Upper lobe of right lung (tissue), 1 donor: ENCODE data around the gene CALHM4. TPM values are rescaled to one million over a fixed set of nuclear protein-coding genes. Genes with fewer than 3 reads are reported as not detected.

ENCODE experiments used
- ATAC-seq: fragments of 200-7000 bp; cut with Tn5 transposase; one replicate; pipeline ENCODE4 v1.9.1; 2020; ENCODE audit warnings: mild to moderate bottlenecking, moderate library complexity
- DNase-seq: peaks from one replicate; pipeline ENCODE4 v3.0.0-alpha.2; 2020
- H3K27ac ChIP-seq: fragments of 200-600 bp; one replicate; pipeline ENCODE4 v1.8.0; 2022
- H3K27me3 ChIP-seq: fragments of 200-600 bp; one replicate; pipeline ENCODE4 v1.8.0; 2022; ENCODE audit warnings: mild to moderate bottlenecking
- H3K36me3 ChIP-seq: fragments of 200-600 bp; one replicate; pipeline ENCODE4 v1.8.0; 2022
- H3K4me1 ChIP-seq: fragments of 200-600 bp; one replicate; pipeline ENCODE4 v1.8.0; 2022
- H3K4me3 ChIP-seq: fragments of 200-600 bp; one replicate; pipeline ENCODE4 v1.8.0; 2022; ENCODE audit warnings: mild to moderate bottlenecking
- H3K9me3 ChIP-seq: fragments of 200-600 bp; one replicate; pipeline ENCODE4 v1.8.0; 2022
- intact Hi-C: fragments of 100-400 bp; cut with DNase I; formaldehyde crosslinking; loops from one replicate; pipeline ENCODE4 v1.11.0; 2022
- total RNA-seq: library from RNA; stranded (reverse); fragmentation: NEBNext Ultra II Directional; extraction: Animal tissue kit (Norgen Biotek cat#: 25700); gene quantifications from one replicate; pipeline ENCODE4 v1.2.1, GENCODE V29; 2021
- TF ChIP-seq, protein P1 (sequence below): fragments of 200-600 bp; IDR thresholded peaks from one replicate; pipeline ENCODE4 v1.8.0; 2022; ENCODE audit warnings: antibody characterized with exemption
- donor health status: DM: no; HTN: yes; CAD: no; lungs with severe emphysema.

Gene CALHM4
- total RNA-seq, 1 donor from 2014 or later: not detected

DNA sequence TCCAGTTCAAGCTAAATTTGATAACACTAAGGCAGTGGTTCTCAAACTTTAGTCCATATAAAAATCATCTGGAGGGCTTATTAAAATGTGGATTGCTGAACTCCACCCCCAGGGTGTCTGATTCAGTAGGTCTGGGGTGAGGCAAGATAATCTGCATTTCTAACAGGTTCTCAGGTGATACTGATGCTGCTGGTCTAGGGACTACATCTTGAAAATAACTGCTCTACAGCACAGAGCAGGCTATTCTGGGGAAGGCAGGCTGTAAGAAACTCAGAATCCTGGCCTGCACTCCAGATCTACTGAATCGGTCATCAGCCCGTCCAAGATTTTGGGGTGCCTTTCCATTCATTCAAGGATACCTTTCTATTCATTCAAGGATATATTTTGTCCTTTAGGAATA is 30.7 kb upstream of the CALHM4 start:
- ATAC-seq: no peak
- H3K4me3 ChIP-seq: no peak overlapping the region
- H3K4me1 ChIP-seq: no peaks in the 10 kb centered on the region
- no peaks in the 10 kb centered on the region for H3K36me3 ChIP-seq
- no peak for DNase-seq
- TF ChIP-seq, protein P1, sequence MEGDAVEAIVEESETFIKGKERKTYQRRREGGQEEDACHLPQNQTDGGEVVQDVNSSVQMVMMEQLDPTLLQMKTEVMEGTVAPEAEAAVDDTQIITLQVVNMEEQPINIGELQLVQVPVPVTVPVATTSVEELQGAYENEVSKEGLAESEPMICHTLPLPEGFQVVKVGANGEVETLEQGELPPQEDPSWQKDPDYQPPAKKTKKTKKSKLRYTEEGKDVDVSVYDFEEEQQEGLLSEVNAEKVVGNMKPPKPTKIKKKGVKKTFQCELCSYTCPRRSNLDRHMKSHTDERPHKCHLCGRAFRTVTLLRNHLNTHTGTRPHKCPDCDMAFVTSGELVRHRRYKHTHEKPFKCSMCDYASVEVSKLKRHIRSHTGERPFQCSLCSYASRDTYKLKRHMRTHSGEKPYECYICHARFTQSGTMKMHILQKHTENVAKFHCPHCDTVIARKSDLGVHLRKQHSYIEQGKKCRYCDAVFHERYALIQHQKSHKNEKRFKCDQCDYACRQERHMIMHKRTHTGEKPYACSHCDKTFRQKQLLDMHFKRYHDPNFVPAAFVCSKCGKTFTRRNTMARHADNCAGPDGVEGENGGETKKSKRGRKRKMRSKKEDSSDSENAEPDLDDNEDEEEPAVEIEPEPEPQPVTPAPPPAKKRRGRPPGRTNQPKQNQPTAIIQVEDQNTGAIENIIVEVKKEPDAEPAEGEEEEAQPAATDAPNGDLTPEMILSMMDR: no peak
- intact Hi-C loops: no loop called here
- no peak overlapping the region for H3K27ac ChIP-seq
- H3K9me3 ChIP-seq: no peaks in the 10 kb centered on the region
- H3K27me3 ChIP-seq: no peaks in the 10 kb centered on the region

DNA sequence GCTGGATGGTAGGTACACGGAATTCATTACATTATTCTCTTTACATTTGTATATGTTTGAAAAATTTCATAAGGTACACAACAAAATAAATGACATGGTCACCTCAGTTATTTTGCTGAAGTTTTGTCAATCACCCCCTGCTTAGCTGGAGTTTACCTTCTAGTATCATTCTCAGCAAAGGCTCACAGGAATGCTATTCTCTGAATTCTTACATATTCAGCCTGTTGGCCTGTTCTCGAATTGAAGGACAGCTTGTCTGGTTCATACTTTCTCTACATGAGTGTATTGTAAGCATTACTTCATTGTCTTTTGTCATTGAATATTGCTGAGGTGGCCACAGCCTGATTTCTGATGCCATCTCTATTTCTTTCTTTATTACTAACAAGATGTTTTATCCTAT is 29.3 kb upstream of the CALHM4 start:
- intact Hi-C loops: no loop called here
- TF ChIP-seq, protein P1: no peak
- no peak for ATAC-seq
- no peak for DNase-seq
- no peaks in the 10 kb centered on the region for H3K4me1 ChIP-seq
- no peaks in the 10 kb centered on the region for H3K36me3 ChIP-seq
- no peak overlapping the region for H3K4me3 ChIP-seq
- H3K27me3 ChIP-seq: no peaks in the 10 kb centered on the region
- H3K27ac ChIP-seq: no peak overlapping the region
- no peaks in the 10 kb centered on the region for H3K9me3 ChIP-seq

DNA sequence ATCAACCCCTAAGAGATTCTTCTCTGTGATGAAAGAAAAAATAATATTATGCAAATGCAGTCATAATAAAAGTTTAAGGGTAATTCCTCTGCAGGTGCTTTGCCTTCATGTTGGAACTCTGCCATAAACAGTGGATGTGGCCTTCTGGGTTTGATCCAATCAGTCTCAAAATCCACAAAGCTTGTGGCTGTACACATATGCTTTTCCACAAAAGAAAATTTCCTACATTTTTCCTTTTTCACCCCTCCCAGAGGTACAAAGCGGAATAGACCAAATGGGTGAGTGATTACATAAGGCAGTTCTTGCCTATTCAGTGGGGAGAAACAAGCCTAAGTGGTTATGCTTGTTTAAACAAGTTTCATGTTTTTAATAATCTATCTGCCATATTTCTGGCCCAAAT is 25.4 kb upstream of the CALHM4 start:
- ATAC-seq (no peak), DNase-seq (no peak)
- Histone ChIP-seq H3K4me1 (no peaks in the 10 kb centered on the region), H3K4me3 (no peak overlapping the region), H3K9me3 (no peaks in the 10 kb centered on the region), H3K36me3 (no peaks in the 10 kb centered on the region), H3K27ac (no peak overlapping the region), H3K27me3 (no peaks in the 10 kb centered on the region)
- TF ChIP-seq, protein P1: no peak
- intact Hi-C loops: no loop called here

DNA sequence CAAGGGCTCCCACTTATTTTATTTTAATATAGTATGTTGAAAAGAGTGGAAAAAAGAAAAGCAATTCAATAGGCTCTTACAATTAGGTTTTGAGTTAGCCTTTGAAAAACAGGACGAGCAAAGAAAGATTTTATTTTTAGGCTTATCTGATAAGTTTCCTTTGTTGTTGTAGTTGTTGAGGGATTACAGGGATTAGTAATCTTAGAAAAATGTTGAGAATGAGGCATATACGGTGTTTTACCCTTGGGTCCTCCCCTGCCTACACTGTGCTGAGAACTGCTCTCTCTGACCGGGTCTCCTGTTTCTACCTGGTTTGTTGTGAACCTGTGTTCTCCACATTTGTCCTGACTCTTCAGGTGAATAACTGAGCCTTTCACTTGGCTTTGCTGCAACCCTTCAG is 24.8 kb upstream of the CALHM4 start:
- Histone ChIP-seq H3K4me3 (no peak overlapping the region), H3K36me3 (no peaks in the 10 kb centered on the region), H3K4me1 (no peaks in the 10 kb centered on the region), H3K27ac (no peak overlapping the region), H3K27me3 (no peaks in the 10 kb centered on the region), H3K9me3 (no peaks in the 10 kb centered on the region)
- intact Hi-C loops: no loop called here
- ATAC-seq (no peak), DNase-seq (no peak)
- TF ChIP-seq, protein P1: no peak

DNA sequence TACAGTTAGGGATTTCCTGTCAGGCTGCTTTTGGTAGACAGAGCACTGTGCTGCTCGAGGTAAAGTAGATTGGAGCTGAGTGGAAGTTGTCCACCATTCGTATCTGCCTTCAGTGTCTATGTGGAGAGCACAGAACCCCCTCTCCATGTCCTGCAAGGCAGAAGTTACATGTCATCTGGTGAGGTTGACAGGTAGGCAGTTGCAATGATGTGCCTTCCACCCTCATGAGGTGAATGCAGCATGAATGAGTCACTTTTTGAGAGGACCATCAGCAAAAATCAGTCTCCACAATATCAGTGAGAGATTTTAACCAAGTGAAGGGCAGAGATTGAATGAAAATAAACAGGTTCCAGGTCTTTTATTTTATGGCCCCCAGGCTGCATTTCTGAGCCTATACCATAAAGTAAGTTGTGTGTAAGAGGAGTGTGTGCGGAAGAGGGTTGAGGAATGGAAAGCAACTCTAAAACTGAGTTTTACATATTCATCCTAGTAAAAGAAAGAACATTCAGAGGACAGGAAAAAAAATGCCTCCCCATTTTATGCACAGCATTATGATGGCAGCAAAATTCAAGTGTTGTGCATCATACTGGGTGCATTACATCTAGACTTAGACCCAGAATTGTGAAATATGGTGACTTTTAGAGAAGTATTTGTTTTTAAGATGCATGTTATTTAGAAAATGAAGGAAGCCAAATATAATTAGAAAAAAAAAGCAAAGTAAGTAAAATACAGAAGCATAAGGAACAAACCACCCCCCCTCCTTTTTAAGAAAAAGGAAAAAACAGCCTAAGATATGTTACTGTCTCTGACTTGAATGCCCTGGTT is 23.9 kb upstream of the CALHM4 start:
- Histone ChIP-seq H3K4me3 (no peak overlapping the region), H3K4me1 (no peaks in the 10 kb centered on the region), H3K36me3 (no peaks in the 10 kb centered on the region), H3K27ac (no peak overlapping the region), H3K27me3 (no peaks in the 10 kb centered on the region), H3K9me3 (no peaks in the 10 kb centered on the region)
- no peak for DNase-seq
- TF ChIP-seq, protein P1: no peak
- intact Hi-C loops: no loop called here
- ATAC-seq: no peak
